GM19463 (cell line): ENCODE results near the gene LRRK2.
"Not testable (repeated sequence)": the region's sequence is repeated elsewhere in the genome, so short reads cannot be mapped to it uniquely, and the experiment has no call there.

Experiments used
- ATAC-seq: cut with Tn5 transposase; IDR thresholded peaks from one replicate; pipeline ENCODE4 v1.9.1; 2021; ENCODE audit warnings: mild to moderate bottlenecking, moderate library complexity; ENCODE audit not compliant: unreplicated experiment

Gene LRRK2

DNA sequence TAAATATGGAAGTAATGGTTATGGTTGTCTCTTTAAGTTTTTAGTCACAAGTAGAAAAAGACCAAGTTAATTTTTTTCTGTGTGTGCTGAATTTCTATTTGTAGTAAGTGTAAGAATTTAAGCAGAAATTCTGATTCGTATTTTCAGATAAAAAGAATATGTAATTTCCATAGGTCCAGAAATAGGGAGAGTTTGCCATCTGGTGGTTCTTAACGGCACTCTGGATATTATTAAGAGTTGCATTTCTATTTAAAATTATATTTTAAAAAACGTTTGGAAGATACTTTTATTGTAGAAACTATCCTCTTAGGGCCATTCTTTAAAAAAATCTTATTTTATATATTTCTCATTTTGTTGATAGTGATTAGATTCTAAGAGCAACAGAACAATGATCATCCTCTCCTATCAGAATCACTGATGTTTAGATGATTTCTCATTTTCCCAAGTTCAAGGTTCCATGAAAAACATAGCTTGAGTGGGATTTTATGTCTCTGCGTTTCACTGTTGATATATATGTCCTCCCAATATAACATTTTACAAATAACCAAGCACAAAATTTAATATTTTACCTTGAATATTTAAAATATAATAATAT, 88.3 kb downstream of the LRRK2 start:
- no peak for ATAC-seq

DNA sequence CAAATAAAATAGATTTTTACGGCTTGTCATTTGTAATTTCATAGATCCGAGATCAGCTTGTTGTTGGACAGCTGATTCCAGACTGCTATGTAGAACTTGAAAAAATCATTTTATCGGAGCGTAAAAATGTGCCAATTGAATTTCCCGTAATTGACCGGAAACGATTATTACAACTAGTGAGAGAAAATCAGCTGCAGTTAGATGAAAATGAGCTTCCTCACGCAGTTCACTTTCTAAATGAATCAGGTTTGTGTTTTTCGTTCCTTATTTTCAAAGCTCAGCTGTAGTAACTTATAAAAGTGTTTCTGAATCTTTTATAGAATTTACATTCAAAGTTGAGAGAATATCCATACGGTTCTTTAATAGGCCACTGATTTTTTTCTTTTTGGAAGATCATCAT, 89.1 kb downstream of the LRRK2 start:
- ATAC-seq = peak; percentile 64

DNA sequence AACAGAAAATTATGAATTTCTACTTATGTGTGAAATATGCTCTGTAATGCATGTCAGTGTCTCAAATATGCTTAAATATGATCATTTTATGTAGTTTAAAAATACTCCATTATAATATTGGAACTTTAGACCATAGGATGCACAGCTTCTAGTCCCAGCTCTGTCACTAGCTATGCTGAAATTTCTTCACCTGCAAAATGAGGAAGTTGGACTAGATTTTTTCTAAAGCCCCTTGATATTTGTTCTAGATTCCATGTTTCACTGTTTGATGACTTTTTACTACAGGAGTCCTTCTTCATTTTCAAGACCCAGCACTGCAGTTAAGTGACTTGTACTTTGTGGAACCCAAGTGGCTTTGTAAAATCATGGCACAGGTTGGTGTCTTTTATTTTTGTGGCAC, 90.1 kb downstream of the LRRK2 start:
- no peak for ATAC-seq

DNA sequence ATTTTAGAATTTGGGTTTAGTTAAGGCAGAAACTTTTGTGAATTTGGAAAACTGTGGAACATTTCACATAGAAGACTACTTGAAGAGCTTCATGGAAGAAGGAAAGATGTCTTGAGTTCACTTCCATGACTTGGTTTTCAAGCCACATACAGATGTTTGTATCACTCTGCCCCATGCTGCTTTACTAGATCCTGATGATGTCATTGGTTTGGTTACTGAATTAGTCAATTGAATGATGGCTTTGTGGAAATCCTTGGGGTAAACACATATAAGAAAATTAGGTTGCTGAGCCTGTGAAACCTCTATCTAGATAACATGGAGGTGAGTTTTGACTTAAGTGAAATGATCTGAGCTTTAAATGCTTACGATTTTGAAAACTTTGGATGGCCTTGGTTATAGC, 90.6 kb downstream of the LRRK2 start:
- no peak for ATAC-seq

DNA sequence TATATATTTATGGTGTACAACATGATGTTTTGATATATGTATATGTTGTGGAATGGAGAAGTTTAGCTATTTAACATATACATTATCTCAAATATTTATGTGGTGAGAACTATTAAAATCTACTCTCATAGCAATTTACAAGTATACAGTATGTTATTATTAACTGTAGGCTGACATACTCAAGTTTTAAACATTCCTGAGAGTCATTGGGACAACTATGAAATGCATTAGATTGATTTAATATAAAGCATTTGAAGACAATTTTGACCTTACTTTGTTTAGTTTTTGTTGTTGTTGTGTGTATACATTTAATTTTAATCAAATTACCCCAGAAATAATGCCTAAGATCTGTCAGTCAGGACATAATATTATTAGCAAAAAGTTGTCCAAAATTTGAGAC, 99.5 kb downstream of the LRRK2 start:
- ATAC-seq = no peak

DNA sequence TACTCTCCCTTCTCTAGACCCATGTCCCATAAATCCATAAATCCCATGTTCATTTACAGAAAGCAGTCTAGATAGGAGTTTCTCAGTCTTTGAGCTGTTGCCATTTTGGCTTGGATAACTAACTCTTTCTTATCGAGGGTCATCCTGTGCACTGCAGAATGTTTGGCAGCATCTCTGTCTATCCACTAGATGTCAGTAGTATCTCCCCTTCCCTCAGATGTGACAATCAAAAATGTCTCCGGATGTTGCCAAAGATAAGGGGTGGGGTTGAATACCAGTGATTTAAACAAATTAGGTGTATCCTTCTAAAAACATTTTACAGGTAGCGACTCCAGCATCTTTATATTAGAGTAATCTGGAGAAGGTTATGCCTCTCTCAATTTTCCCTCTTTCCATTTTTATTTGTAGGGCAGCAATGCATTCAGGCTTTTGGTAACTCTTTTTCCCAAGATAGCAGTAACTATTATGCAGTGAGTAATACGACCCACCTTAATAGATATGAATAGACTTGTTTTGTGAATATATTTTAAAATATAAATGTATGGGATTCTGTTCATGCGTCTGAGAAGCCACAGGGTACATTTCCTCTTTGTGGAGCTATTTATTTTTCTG, 100.7 kb downstream of the LRRK2 start:
- no peak for ATAC-seq

DNA sequence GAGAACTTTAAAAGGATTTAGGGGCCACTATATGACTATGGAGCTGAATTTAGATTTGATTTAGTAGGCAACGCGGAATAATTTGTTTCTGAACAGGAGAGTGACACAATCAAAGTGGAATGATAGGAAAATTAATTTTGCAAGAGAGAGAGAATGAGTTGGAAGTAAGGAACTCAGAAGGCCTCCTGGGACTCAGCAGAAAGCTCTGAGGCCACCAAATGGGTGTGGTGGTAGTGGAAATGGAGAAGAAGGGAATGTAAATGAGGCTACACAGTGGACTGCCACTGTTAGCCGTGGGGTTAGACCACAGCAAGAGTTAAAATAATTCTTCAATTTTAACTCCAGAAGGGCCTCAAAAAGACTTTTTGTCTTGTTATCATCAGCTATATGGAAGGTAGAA, 102.7 kb downstream of the LRRK2 start:
- no peak for ATAC-seq

DNA sequence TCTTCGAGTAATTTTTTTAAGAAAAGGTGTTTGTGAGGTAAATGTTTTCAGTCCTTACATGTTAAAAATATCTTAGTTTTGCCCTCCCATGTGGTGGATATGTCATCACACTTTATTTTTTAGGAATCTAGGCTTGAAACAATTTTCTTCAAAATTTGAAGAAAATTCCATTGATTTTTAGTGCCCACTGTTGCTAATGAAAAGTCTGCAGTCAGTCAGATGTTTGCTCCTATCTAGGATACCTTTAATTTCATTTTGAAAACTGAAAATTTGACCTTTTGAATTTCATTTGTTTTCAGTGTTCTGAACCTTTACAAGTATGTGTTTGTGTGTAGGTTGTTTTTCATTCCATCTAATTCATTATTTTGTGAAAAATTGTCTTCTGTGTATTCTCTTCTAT, 105.4 kb downstream of the LRRK2 start:
- no peak for ATAC-seq

DNA sequence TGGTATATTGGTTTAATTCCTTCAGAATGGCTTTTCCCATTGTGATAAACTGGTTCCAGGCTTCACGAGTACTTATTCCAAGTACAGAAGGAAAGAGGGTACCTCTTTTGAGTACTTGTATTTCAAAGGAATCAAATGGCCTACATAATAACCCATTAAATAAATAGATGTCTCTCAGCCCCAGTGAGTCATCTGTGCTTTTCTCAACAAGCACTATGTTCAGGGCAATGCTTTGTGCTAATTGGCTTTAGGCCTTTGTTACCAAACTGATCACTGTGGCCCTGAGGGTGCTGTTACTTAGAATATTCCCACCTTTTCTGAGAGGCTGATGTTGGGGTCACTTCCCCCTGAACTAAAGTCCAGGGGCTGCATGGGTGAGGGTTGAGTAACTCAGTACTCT, 107.1 kb downstream of the LRRK2 start:
- ATAC-seq = no peak

DNA sequence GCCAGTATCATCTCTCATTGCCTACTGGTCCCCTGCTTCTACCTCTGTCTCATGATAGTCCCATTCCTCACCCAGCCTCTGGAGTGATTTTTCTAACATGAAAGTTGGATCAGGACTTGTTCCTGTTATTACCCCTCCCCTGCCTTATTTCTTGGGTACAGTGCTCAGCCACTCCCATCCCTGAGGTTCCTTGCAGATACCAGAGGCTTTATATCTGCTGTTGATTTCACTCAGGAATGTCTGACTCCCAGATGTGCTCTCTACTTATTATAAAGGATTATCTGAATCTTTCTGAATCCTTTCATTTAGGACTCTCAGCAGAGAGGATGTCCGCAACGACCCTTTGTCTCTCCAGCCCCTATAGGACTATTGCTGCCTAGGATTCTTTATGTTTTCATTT, 111.2 kb downstream of the LRRK2 start:
- no peak for ATAC-seq

DNA sequence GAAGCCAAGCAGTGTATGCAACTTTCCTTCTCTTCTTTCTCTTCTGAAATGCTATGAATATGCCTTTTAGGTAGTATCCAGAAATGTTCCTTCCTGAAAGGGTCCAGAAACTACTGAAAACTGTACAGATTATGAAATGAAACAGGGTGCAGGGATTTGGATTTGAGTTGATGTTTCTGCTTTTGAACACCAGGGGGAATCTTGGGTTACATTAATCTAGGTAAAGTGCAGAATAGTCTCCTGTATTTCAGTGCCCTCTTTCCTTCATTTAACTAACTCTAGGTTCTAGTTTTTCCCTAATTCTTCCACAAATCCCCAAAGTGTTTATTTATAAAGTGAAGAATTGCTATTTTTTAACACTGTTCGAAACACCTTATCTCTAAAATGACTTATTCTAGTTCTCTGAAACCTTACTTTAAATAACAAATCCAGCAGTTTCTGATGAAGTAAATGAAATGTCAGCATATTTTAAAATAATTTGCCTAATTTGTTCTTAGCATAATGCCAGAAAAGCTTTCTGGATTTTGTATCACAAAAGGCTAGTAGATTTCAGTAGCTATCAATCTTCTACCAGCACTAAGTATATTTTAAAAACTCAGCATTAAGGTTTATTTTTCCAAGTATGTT, 111.9 kb downstream of the LRRK2 start:
- no peak for ATAC-seq

DNA sequence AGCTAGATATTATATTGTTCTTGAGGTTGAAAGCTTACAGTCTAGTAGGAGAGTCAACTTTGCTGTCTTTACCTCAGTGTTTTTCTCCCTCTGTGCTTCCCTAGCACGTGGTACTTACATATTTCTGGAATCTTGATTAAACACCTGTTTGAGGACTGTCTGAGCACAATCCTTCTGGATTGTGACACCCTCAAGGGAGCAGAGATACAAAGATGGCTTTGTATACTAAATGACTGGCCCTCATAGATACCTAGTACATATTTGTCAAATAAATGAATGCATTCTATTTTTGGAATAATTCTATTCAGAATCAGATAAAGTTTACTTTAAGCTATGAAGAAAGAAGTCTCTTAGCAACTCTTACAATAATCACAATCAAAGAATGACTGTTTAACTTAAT, 113.3 kb downstream of the LRRK2 start:
- no peak for ATAC-seq

DNA sequence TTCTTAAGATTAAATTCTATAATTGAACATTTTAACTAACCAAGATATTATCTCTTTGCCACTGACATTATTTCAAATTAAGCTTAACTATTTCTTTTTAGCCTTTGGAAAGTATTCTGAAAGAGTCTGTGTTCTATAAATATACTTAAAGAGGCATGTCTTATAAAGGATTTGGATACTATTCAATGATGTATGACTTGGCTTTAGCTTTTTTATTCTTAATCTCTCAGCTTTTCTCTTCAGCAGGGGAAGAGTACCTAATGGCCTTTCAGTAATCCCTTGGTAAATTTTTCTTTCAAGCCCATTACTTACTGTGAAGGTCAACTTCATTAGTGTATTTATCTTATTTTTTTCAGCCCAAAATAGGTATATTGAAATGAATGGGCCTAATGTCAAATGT, 113.8 kb downstream of the LRRK2 start:
- ATAC-seq = no peak

DNA sequence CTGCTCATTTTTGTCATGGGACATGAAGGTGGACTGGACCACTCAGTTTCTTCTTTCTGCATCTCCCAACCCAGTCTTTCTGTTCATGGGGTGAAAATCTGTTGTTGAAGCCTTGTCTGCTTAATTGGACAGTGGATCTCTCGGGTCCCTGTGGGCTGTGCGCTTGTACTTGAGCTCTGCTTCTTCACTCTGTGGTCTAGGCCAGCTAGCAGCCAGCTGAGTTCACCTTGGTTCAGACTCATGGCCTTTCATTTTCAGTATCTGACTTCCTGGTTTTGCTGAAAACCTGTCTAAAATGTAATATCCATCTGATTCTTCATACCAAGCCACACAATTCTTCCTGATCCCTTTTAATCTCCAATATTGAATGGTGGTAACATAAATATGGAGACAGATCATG, 117.2 kb downstream of the LRRK2 start:
- ATAC-seq = peak; percentile 86

DNA sequence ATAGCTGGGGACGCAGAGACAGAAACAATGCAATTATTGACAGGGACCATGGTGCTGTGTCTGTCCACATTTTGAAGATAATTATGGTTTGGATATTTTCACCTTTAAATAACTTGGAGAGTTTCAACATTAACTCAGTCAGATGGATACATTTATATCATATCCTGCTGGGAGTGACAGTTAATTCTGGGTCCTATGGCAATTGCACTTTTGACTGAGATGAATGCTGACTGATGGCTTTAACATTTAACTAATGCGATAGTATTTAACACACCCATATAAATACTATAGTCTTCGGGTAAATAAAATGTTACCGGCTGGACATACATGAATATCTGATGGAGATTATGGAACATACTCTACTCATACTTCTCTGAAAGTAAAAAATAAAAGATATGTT, 118.3 kb downstream of the LRRK2 start:
- no peak for ATAC-seq

DNA sequence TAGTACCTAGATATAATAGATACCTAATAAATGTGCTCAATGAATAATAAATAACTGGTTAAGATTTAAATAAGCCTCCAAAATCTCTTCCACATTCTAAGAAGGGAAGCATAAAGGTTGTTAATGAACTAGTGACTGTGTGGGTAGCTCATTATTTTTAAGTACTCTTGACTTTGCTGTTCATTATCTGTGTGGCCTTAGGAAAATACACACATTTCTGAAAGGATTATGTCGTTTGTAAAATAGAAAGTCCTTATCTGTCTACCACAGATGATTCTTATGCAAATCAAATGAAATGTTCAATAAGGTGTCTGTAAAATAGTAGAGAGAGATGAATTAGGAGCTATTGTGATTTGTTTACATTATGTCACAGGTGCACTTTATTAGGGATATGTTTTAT, 119.5 kb downstream of the LRRK2 start:
- ATAC-seq = no peak

DNA sequence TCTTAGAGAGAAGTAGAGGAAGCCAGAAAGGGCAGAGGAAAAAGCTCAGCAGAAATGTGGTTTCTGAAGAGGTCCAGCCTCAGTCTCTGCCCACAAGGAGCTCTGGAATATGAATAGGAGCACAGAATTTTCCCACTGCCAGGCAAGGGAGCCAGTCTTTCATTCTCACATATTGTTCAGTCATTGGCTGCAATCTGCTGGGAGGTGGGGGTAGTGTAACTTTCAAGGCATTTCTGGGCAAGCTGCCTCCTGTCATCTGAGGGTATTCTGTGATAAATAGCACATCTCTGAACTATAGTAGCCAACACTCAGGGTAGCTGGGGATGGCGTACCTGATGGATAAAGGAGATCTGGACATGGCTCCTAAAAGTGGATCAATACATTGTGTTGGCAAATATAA, 127.2 kb downstream of the LRRK2 start:
- no peak for ATAC-seq

DNA sequence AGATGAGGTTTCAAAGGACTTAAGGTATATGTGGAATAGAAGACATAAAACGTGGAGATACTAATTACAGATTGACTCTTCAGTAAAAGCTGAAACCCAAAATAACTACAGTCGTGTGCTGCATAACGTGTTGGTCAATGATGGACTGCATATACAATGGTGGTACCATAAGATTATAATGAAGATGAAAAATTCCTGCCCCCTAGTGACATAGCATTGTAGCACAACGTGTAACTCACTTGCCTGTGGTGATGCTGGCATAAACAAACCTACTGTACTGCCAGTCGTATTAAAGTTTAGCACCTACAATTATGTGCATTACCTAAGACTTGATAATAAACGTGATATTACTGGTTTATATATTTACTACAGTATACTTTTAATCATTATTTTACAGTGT, 150.3 kb downstream of the LRRK2 start:
- ATAC-seq = no peak

DNA sequence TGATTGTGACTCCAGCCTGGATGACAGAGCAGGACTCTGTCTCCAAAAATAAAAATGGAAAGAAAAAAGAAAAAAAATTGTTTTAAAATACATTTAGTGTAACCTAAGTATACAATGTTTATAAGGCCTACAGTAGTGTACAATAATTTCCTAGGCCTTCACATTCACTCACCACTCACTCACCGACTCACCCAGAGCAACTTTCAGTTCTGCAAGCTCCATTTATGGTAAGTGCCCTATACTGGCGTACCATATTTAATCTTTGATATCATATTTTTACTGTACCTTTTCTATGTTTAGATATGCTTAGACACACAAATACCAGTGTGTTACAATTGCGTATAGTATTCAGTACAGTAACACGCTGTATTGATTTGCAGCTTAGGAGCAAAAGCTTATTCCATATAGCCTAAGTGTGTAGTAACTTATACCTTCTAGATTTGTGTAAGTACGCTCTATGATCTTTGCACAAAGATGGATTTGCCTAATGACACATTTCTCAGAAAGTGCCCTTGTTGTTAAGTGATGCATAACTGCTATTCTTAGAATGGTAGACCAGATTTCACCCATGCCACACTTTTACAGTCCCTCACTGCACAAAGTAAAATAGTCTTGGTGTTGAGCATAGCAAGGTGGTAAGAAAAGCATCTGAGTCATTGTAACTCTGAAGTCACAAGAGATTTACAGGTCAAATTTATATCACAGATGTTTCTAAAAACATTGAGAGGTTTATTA, 151.9 kb downstream of the LRRK2 start:
- ATAC-seq = peak; percentile 63

DNA sequence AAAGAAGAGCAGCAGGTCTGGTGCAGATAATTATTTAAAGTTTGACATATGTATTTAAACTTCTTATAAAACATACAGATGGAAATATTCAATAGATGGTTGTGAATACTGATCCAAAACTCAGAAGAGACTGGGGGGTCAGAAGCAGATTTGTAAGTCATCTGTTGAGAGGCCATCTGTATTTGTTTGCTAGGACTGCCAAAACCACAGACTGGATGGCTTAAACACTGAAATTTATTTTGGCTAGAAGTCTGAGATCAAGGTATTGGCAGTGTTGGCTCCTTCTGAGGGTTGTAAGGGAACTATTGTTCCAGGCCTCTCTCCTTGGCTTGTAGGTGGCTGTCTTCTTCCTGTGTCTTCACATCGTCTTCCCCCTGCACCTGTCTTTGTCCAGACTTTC, 153.9 kb downstream of the LRRK2 start:
- no peak for ATAC-seq

DNA sequence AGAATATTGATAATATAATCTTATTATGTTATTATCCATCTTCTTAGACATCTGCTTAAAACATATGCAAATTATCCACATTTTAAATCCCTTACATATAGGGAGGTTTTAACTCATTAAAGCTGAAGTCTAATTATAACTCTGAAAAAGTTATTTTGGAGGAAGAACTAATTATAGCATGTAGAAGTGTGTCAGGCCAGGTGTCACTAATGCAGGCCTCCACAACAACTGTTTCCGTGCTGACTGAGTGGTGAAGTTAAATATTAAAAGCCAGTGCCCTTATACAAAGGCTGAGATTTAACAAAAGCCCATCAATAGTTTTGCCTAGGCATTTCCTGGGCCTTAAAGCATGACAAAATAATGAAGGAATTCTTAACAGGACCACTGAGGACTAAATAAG, 157.4 kb downstream of the LRRK2 start:
- ATAC-seq = peak; percentile 89

DNA sequence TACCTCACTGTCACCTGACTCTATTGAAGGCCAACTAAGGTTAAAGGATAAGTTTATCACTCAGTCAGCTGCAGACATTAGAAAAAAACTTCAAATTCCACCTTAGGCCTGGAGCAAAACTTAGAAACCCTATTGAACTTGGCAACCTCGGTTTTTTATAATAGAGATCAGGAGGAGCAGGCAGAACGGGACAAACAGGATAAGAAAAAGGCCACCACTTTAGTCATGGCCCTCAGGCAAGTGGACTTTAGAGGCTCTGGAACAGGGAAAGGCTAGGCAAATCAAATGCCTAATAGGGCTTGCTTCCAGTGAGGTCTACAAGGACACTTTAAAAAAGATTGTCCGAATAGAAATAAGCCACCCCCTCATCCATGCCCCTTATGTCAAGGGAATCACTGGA, 162.5 kb downstream of the LRRK2 start:
- not testable (repeated sequence) for ATAC-seq
